NCI-H748 (cell line): ENCODE measurements around the gene MDN1.
"Not testable (repeated sequence)": the region's sequence is repeated elsewhere in the genome, so short reads cannot be mapped to it uniquely, and the experiment has no call there.

Experiments used
- DNase-seq: peaks from one replicate; lab custom pipeline; 2025; ENCODE audit not compliant: unreplicated experiment; lab: John Stamatoyannopoulos, UW

MDN1 gene

GRCh38 chr6:89769572-89769971 is 50.0 kb downstream of the MDN1 start:
- no peak for DNase-seq

- no peak for DNase-seq
Observed at GRCh38 chr6:89768324-89768723, 51.3 kb downstream of the MDN1 start.

- no peak for DNase-seq
Observed at GRCh38 chr6:89763550-89763949, 56.0 kb downstream of the MDN1 start.

- no peak for DNase-seq
Observed at GRCh38 chr6:89758830-89759229, 60.8 kb downstream of the MDN1 start.

- no peak for DNase-seq
Observed at GRCh38 chr6:89750338-89750737, 69.3 kb downstream of the MDN1 start.

- no peak for DNase-seq
Observed at GRCh38 chr6:89749918-89750317, 69.7 kb downstream of the MDN1 start.

- DNase-seq, result no peak
Observed at GRCh38 chr6:89745716-89746115, 73.9 kb downstream of the MDN1 start.

GRCh38 chr6:89745096-89745495 is 74.5 kb downstream of the MDN1 start:
- no peak for DNase-seq

- no peak for DNase-seq
Observed at GRCh38 chr6:89736893-89737292, 82.7 kb downstream of the MDN1 start.

- DNase-seq, result no peak
Observed at GRCh38 chr6:89734526-89734925, 85.1 kb downstream of the MDN1 start.

- no peak for DNase-seq
Observed at GRCh38 chr6:89731924-89732567, 87.5 kb downstream of the MDN1 start.

- DNase-seq, result not testable (repeated sequence)
Observed at GRCh38 chr6:89731262-89731661, 88.3 kb downstream of the MDN1 start.

GRCh38 chr6:89729818-89730217 is 89.8 kb downstream of the MDN1 start:
- no peak for DNase-seq

- DNase-seq, result no peak
Observed at GRCh38 chr6:89727501-89727900, 92.1 kb downstream of the MDN1 start.

GRCh38 chr6:89724981-89725380 is 94.6 kb downstream of the MDN1 start:
- DNase-seq, result no peak

- no peak for DNase-seq
Observed at GRCh38 chr6:89723046-89723445, 96.5 kb downstream of the MDN1 start.

- no peak for DNase-seq
Observed at GRCh38 chr6:89716532-89716931, 103.1 kb downstream of the MDN1 start.

- DNase-seq, result no peak
Observed at GRCh38 chr6:89711801-89712200, 107.8 kb downstream of the MDN1 start.

GRCh38 chr6:89708316-89708715 is 111.3 kb downstream of the MDN1 start:
- DNase-seq, result no peak

- DNase-seq, result no peak
Observed at GRCh38 chr6:89707766-89708165, 111.8 kb downstream of the MDN1 start.

GRCh38 chr6:89706121-89706520 is 113.5 kb downstream of the MDN1 start:
- no peak for DNase-seq

- no peak for DNase-seq
Observed at GRCh38 chr6:89703292-89703691, 116.3 kb downstream of the MDN1 start.

- no peak for DNase-seq
Observed at GRCh38 chr6:89702349-89702748, 117.2 kb downstream of the MDN1 start.
